Activated T-cell treated with anti-CD3 and anti-CD28 coated beads for 48 hours (primary cell): Measurements from ENCODE around the gene NSD2.

ENCODE experiments used
- DNase-seq: peaks from one replicate; pipeline ENCODE4 v3.0.0-alpha.2; 2020; ENCODE audit warnings: low read depth

Gene NSD2

DNA sequence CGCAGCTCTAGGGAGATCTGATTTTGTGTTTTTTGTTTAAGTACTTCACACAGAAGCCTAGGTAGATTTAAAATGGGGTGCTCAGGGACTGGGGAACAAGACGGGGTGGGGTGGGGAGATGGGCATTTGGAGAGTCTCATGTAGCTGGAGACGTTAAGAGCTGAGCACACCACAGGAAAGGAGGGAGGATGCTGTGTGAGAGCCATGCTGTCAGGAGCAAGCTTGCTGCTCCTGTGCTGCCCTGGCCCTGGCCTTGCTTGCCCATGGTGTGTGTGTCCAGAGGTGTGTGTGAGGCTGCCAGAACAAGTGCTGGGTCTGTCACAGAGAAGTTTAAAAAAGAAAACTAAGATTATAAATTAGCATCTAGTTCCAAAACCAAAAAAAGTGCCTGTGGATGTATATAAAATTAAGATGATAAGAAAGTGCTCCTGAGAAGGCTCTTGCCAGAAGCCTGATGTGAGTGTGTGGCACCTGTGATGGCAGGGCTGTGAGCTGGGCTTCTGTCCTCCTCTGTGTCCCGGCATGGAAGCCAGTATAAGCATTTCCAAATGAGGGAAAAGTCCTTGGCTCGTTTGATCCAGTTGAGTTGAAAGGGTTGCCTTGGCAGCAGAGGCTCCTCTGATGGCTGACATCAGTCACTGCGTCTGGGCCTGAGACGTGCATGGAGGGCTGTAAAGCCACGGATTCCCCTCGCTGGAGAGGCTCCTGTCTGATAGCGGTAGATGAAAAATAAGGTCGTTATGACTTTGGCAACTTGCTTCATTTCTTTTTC lies 74.1 kb downstream of the NSD2 start:
- DNase-seq = no peak

GRCh38 chr4:1945912-1946311 lies 74.7 kb downstream of the NSD2 start:
- no peak for DNase-seq

DNA sequence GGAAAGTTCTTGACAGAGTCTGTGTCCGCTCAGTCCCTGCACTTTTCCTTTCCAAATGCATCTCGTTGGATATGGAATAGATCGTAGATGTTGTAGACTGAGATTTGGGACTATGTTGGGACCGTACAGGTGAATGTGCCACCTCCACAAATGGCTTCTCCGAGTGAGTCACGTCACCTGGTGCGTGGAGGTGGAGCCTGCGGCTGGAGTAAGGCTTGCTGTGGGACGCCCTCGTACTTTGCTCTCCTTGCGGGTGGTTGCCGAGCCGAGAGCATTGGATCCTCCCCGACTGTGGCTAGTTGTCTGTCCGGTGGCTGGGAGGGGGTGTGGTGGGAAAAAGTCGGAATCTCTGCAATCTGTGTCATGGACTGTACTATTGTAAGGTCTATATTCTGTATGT lies 77.0 kb downstream of the NSD2 start:
- DNase-seq = no peak

GRCh38 chr4:1948892-1949436 lies 77.8 kb downstream of the NSD2 start:
- DNase-seq = no peak

DNA sequence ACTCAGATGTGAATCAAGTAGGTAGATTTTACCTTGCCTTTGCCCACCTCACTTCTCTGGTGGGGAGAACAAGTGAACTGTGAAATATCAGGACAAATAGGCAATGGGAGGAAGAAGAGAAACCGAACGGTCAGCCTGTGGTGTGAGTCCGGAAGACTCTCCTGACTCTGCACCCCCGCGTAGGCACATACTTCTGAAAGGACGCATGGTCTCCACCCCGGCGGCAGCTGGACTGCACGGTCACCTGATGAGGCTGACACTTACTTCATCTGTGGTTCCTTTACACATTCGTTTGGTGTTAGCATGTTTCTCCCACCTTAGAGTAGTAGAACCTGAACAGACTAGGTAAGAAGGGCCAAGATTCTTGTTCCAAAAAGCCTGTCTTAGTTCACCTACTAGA lies 79.2 kb downstream of the NSD2 start:
- DNase-seq = no peak

DNA sequence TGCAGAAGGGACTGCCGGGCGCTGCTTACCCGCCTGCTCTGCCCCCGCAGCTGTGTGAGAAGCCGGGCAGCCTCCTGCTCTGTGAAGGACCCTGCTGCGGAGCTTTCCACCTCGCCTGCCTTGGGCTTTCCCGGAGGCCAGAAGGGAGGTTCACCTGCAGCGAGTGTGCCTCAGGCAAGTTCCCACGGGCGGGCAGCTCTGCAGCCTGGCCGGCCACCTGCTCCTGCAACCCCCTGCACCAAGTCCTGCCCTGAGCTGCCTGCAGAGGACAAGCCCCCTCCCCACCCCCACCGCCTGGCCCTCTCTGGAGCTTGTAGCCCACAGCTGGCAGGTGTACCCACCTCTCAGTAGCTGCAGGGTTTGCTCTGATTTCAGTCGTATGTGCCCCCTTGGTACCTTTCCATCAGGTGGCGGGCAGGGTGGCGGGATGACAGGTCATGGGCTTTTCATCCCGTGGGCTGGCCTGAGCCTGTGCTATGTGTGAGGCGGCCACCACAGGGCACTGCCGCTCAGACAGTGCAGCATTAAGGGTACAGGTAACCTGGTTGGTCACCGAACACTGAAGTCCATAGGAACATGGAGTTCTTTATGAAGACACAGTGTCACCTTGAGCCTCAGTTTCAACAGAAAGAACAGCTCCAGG lies 81.0 kb downstream of the NSD2 start:
- DNase-seq = no peak

DNA sequence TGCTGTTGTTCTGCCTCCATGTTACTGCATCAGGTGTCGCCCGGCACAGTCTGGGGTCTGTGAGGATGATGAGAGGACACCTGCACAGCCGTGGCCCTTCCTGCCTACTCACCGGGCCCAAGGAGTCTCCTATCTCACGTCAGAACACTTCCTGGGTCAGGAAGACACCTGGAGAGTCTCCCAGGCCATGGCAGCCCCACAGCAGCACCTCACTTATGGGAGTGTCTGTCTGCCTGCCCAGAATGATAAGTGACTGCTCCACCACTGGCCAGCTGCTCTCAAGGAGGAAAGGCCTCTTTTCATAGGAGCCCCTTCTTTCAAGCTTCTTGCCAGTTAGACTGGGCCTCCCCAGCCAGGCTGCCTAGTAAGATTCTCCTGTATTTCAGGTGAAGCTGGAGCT lies 81.5 kb downstream of the NSD2 start:
- DNase-seq = no peak

GRCh38 chr4:1953335-1953734 lies 82.1 kb downstream of the NSD2 start:
- no peak for DNase-seq

DNA sequence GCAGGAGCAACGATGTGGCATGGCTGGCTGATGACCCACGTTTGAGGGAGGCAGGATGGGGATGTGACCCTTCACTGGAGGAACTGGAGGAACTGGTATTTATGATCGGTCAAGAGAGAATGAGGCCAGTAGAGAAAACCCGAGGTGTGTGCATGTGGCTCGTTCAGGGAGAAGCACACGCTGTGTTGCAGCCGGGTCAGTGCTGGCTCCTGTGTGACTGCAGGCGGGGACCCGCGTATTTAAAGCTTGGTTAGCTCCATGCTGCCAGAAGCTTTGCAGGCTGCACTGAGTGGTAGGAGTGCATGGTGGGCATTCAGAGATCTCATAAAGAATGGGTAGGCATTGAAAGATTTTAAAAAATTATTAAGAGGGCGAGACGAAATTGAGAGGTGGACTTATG lies 85.4 kb downstream of the NSD2 start:
- DNase-seq = no peak

- no peak for DNase-seq
Observed at GRCh38 chr4:1958276-1959103, 87.3 kb downstream of the NSD2 start.

DNA sequence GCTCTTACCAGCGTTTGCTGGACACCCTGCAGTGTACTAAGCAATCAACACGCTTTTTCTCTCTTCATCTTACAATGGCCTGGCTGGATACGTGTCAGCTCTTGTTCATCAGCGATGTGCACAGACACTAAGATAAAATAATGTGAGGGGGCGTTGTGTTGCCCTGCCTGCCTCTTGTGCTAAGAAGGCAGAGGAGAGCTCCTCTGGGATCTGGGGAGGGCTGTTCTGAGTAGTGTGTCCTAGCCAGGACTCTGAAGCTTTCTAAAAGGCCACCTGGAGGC lies 87.9 kb downstream of the NSD2 start:
- DNase-seq = no peak

- no peak for DNase-seq
Observed at GRCh38 chr4:1960170-1960825, 89.1 kb downstream of the NSD2 start.

DNA sequence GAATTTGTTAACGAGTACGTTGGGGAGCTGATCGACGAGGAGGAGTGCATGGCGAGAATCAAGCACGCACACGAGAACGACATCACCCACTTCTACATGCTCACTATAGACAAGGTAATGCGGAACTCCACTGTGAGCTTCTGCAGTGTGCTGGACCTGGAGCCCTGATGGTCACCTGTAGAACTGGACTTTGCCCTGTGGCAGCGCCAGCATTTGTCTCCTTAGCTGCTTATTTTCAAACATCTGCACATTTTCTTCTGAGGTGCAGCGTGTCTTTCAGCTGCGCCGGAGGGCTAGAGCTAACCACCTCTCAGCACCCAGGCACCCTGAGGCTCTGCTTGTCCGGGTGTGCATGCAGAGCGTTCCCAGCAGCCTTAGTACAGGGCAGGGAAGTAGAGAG lies 89.8 kb downstream of the NSD2 start:
- DNase-seq = no peak

DNA sequence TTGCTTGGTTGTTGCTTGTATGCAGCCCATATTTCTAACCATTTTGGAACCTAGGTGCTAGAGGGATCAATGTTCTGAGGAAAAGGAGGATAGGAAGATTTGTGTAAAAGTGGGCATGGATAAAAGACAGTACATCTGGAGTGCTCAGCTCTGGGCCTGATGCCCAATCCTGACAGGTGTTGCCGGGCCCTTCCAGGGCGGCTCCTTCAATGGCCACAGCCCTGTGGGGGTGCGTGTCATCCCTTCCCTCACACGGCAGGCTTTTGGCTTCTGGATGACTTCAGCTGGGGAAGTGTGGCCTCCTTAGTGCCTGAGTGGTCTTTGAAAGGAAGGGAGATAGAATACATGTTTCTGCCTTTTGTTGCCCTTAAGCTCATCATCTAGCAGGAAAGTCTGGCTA lies 90.4 kb downstream of the NSD2 start:
- no peak for DNase-seq

DNA sequence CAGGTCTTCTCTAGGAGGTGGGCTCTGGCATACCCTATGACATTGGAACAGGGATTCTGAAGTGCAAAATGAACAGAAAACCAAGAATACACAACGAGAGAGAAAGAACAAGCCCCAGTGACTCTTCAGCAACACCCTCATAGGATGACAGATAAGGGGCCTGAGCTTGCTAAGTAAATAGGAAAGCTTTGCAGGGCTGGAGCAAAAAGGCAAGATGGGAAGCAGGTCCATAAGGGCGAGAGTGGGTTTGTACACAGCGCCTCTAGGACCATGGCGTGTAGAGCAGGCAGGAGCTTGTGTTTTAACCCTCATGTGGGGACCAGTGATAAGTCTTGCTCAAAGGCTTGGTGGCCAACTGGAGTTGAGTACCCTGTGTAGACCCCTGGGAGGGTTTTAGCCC lies 91.8 kb downstream of the NSD2 start:
- DNase-seq = no peak

DNA sequence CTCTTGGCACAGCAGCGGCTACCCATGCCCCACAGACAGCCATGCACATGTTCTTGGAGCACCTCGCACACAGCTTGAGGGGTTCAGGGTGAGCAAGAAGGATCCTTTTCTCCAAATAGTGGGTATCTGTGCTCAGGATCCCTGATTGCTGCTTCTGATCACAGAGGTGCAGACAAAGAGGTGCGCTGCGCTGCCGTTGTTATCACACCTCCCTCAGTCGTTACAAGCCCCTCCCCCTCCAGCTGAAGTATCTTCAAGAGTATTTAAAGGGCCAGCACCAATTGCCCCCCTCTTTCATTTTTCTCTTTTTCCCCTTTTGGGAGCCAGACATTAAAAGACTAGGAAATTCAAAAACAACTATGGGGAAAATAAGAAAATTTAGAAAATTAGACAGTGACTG lies 93.2 kb downstream of the NSD2 start:
- no peak for DNase-seq

DNA sequence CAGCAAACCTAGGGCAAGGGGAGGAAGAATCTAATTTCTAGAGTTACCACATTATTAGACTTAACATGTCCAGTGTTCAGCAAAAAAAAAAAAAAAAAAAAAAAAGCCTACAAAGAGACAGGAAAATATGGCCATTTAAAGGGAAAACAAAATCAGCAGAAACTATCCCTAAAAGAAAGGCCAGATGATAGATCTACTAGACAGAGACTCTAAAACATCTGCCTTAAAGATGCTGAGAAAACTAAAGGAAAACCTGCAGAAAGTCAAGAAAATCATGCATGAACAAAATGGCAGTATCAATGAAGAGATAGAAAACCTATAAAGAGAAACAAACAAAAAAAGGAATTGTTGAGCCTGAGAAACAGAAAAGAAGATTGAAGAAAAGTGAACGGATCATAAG lies 93.8 kb downstream of the NSD2 start:
- no peak for DNase-seq

DNA sequence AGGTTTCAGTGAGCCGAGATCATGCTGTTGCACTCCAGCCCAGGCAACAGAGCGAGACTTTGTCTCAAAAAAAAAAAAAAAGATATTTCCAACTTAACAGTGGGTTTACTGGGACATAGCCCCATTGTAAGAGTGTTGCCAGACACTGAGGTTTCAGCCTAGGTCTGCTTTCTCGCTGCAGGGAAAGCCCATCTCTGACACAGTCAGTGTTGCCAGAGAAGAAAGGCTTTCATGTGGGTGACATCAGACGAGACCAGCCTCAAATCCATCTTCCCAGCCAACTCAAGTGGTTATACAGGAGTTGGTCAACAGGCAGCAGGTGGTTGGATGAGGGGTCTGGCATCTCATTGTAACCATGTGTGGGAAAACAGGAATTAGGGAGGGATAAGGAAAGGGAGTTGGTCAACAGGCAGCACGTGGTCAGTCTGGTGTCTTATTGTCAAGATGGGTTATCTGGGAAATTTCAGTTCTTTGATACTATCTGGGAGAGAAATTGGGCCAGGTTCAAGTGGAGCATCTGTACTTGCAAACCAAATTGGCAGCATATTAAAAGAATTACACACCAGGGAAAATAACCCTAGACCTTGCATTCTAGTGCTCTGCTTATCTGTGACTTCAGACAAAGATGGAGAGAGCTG lies 96.4 kb downstream of the NSD2 start:
- no peak for DNase-seq

- no peak for DNase-seq
Observed at GRCh38 chr4:1968686-1969295, 97.6 kb downstream of the NSD2 start.

- no peak for DNase-seq
Observed at GRCh38 chr4:1969928-1970723, 98.9 kb downstream of the NSD2 start.

- DNase-seq = no peak
Observed at GRCh38 chr4:1970926-1971325, 99.7 kb downstream of the NSD2 start.
